Measurements from ENCODE around the gene FARS2.
"Not testable (repeated sequence)": the region's sequence is repeated elsewhere in the genome, so short reads cannot be mapped to it uniquely, and the experiment has no call there.

The FARS2 gene

GRCh38 chr6:5644523-5645185 lies 383.3 kb downstream of the FARS2 start:
- H3K27me3 ChIP-seq (ENCODE audit: control insufficient read depth, insufficient read depth, low read length): no peaks in the 10 kb centered on the region
- H3K27ac ChIP-seq (ENCODE audit: low read depth, low read length): no peak overlapping the region
- no peaks in the 10 kb centered on the region; the same call in 1 of the 2 replicates for H3K4me1 ChIP-seq (ENCODE audit: control insufficient read depth, insufficient read depth, low read length)
- H3K36me3 ChIP-seq (ENCODE audit: control insufficient read depth, insufficient read depth, low read length): no peaks in the 10 kb centered on the region
- no peak overlapping the region for H3K9ac ChIP-seq (ENCODE audit: low read depth, low read length)
- H3K9me3 ChIP-seq (ENCODE audit: control insufficient read depth, insufficient read depth, low read length): peaks cover 12% of the 10 kb centered on the region
- H3K4me3 ChIP-seq (ENCODE audit: low read depth, low read length): no peak overlapping the region

- H3K4me1 ChIP-seq (ENCODE audit: control insufficient read depth, insufficient read depth, low read length): no peaks in the 10 kb centered on the region; the same call in 1 of the 2 replicates
- H3K9ac ChIP-seq (ENCODE audit: low read depth, low read length): no peak overlapping the region
- no peaks in the 10 kb centered on the region for H3K36me3 ChIP-seq (ENCODE audit: control insufficient read depth, insufficient read depth, low read length)
- H3K27ac ChIP-seq (ENCODE audit: low read depth, low read length): no peak overlapping the region
- H3K9me3 ChIP-seq (ENCODE audit: control insufficient read depth, insufficient read depth, low read length): peaks cover 4% of the 10 kb centered on the region; the same call in 1 of the 2 replicates
- no peaks in the 10 kb centered on the region for H3K27me3 ChIP-seq (ENCODE audit: control insufficient read depth, insufficient read depth, low read length)
- no peak overlapping the region for H3K4me3 ChIP-seq (ENCODE audit: low read depth, low read length)
Measured at GRCh38 chr6:5645328-5646290, 384.3 kb downstream of the FARS2 start.

GRCh38 chr6:5652406-5653137 lies 391.3 kb downstream of the FARS2 start:
- Histone ChIP-seq H3K27me3 (ENCODE audit: control insufficient read depth, insufficient read depth, low read length) (no peaks in the 10 kb centered on the region), H3K9ac (ENCODE audit: low read depth, low read length) (no peak overlapping the region), H3K9me3 (ENCODE audit: control insufficient read depth, insufficient read depth, low read length) (no peaks in the 10 kb centered on the region), H3K27ac (ENCODE audit: low read depth, low read length) (no peak overlapping the region), H3K36me3 (ENCODE audit: control insufficient read depth, insufficient read depth, low read length) (no peaks in the 10 kb centered on the region), H3K4me3 (ENCODE audit: low read depth, low read length) (no peak overlapping the region), H3K4me1 (ENCODE audit: control insufficient read depth, insufficient read depth, low read length) (no peaks in the 10 kb centered on the region)

- H3K4me1 ChIP-seq (ENCODE audit: control insufficient read depth, insufficient read depth, low read length): no peaks in the 10 kb centered on the region
- H3K36me3 ChIP-seq (ENCODE audit: control insufficient read depth, insufficient read depth, low read length): no peaks in the 10 kb centered on the region
- H3K9me3 ChIP-seq (ENCODE audit: control insufficient read depth, insufficient read depth, low read length): no peaks in the 10 kb centered on the region
- no peaks in the 10 kb centered on the region for H3K27me3 ChIP-seq (ENCODE audit: control insufficient read depth, insufficient read depth, low read length)
- H3K9ac ChIP-seq (ENCODE audit: low read depth, low read length): no peak overlapping the region
- no peak overlapping the region for H3K27ac ChIP-seq (ENCODE audit: low read depth, low read length)
- no peak overlapping the region for H3K4me3 ChIP-seq (ENCODE audit: low read depth, low read length)
Measured at GRCh38 chr6:5653801-5654200, 392.5 kb downstream of the FARS2 start.

GRCh38 chr6:5656226-5656625 lies 394.9 kb downstream of the FARS2 start:
- H3K9me3 ChIP-seq (ENCODE audit: control insufficient read depth, insufficient read depth, low read length): no peaks in the 10 kb centered on the region
- H3K4me1 ChIP-seq (ENCODE audit: control insufficient read depth, insufficient read depth, low read length): peaks cover 15% of the 10 kb centered on the region
- no peak overlapping the region for H3K9ac ChIP-seq (ENCODE audit: low read depth, low read length)
- no peaks in the 10 kb centered on the region for H3K36me3 ChIP-seq (ENCODE audit: control insufficient read depth, insufficient read depth, low read length)
- no peak overlapping the region for H3K4me3 ChIP-seq (ENCODE audit: low read depth, low read length)
- no peak overlapping the region for H3K27ac ChIP-seq (ENCODE audit: low read depth, low read length)
- no peaks in the 10 kb centered on the region for H3K27me3 ChIP-seq (ENCODE audit: control insufficient read depth, insufficient read depth, low read length)

- not testable (repeated sequence) for H3K9ac ChIP-seq (ENCODE audit: low read depth, low read length); H3K27me3 ChIP-seq (ENCODE audit: control insufficient read depth, insufficient read depth, low read length); H3K36me3 ChIP-seq (ENCODE audit: control insufficient read depth, insufficient read depth, low read length); H3K4me3 ChIP-seq (ENCODE audit: low read depth, low read length); H3K27ac ChIP-seq (ENCODE audit: low read depth, low read length); H3K9me3 ChIP-seq (ENCODE audit: control insufficient read depth, insufficient read depth, low read length)
- peaks cover 15% of the 10 kb centered on the region for H3K4me1 ChIP-seq (ENCODE audit: control insufficient read depth, insufficient read depth, low read length)
Measured at GRCh38 chr6:5656695-5657094, 395.4 kb downstream of the FARS2 start.

- Histone ChIP-seq H3K9ac (ENCODE audit: low read depth, low read length) (no peak overlapping the region), H3K36me3 (ENCODE audit: control insufficient read depth, insufficient read depth, low read length) (no peaks in the 10 kb centered on the region), H3K4me3 (ENCODE audit: low read depth, low read length) (no peak overlapping the region), H3K27me3 (ENCODE audit: control insufficient read depth, insufficient read depth, low read length) (no peaks in the 10 kb centered on the region), H3K4me1 (ENCODE audit: control insufficient read depth, insufficient read depth, low read length) (peaks cover 15% of the 10 kb centered on the region), H3K27ac (ENCODE audit: low read depth, low read length) (no peak overlapping the region), H3K9me3 (ENCODE audit: control insufficient read depth, insufficient read depth, low read length) (no peaks in the 10 kb centered on the region)
Measured at GRCh38 chr6:5657684-5658430, 396.5 kb downstream of the FARS2 start.

GRCh38 chr6:5659467-5659866 lies 398.2 kb downstream of the FARS2 start:
- Histone ChIP-seq H3K9me3 (ENCODE audit: control insufficient read depth, insufficient read depth, low read length) (no peaks in the 10 kb centered on the region), H3K36me3 (ENCODE audit: control insufficient read depth, insufficient read depth, low read length) (no peaks in the 10 kb centered on the region), H3K27me3 (ENCODE audit: control insufficient read depth, insufficient read depth, low read length) (no peaks in the 10 kb centered on the region), H3K4me3 (ENCODE audit: low read depth, low read length) (no peak overlapping the region), H3K4me1 (ENCODE audit: control insufficient read depth, insufficient read depth, low read length) (peaks cover 15% of the 10 kb centered on the region), H3K27ac (ENCODE audit: low read depth, low read length) (no peak overlapping the region), H3K9ac (ENCODE audit: low read depth, low read length) (no peak overlapping the region)

- peaks cover 15% of the 10 kb centered on the region for H3K4me1 ChIP-seq (ENCODE audit: control insufficient read depth, insufficient read depth, low read length)
- H3K9ac ChIP-seq (ENCODE audit: low read depth, low read length): no peak overlapping the region
- no peak overlapping the region for H3K27ac ChIP-seq (ENCODE audit: low read depth, low read length)
- no peaks in the 10 kb centered on the region for H3K27me3 ChIP-seq (ENCODE audit: control insufficient read depth, insufficient read depth, low read length)
- no peak overlapping the region for H3K4me3 ChIP-seq (ENCODE audit: low read depth, low read length)
- no peaks in the 10 kb centered on the region for H3K9me3 ChIP-seq (ENCODE audit: control insufficient read depth, insufficient read depth, low read length)
- no peaks in the 10 kb centered on the region for H3K36me3 ChIP-seq (ENCODE audit: control insufficient read depth, insufficient read depth, low read length)
Measured at GRCh38 chr6:5660772-5661171, 399.5 kb downstream of the FARS2 start.

GRCh38 chr6:5662797-5663196 lies 401.5 kb downstream of the FARS2 start:
- Histone ChIP-seq H3K9ac (ENCODE audit: low read depth, low read length) (no peak overlapping the region), H3K4me3 (ENCODE audit: low read depth, low read length) (no peak overlapping the region), H3K27ac (ENCODE audit: low read depth, low read length) (no peak overlapping the region)

More at GRCh38 chr6:5662797-5663196, 401.5 kb downstream of the FARS2 start:
- no peaks in the 10 kb centered on the region for H3K27me3 ChIP-seq (ENCODE audit: control insufficient read depth, insufficient read depth, low read length)
- no peaks in the 10 kb centered on the region for H3K9me3 ChIP-seq (ENCODE audit: control insufficient read depth, insufficient read depth, low read length)
- peaks cover 15% of the 10 kb centered on the region for H3K4me1 ChIP-seq (ENCODE audit: control insufficient read depth, insufficient read depth, low read length)
- no peaks in the 10 kb centered on the region for H3K36me3 ChIP-seq (ENCODE audit: control insufficient read depth, insufficient read depth, low read length)
